NT2/D1 (cell line): ENCODE data around the gene KCNQ1.

Source experiments
- SUZ12 ChIP-seq: IDR thresholded peaks from 2 replicates; pipeline ENCODE4 v1.6.1; 2011; ENCODE audit not compliant: insufficient read length, insufficient read depth; ENCODE audit errors: extremely low read depth
- YY1 ChIP-seq: IDR thresholded peaks from 2 replicates; pipeline ENCODE4 v1.6.1; 2011; ENCODE audit not compliant: insufficient read length, insufficient read depth
- ZNF274 ChIP-seq: IDR thresholded peaks from 2 replicates; pipeline ENCODE4 v1.6.1; 2011; ENCODE audit warnings: mild to moderate bottlenecking, low read depth, low read length

- TF ChIP-seq ZNF274 (no peak), SUZ12 (no peak), YY1 (no peak)
Measured at GRCh38 chr11:2860636-2861035, 415.8 kb downstream of the KCNQ1 start.
